ENCODE measurements around the gene DFFB.

DFFB gene

DNA sequence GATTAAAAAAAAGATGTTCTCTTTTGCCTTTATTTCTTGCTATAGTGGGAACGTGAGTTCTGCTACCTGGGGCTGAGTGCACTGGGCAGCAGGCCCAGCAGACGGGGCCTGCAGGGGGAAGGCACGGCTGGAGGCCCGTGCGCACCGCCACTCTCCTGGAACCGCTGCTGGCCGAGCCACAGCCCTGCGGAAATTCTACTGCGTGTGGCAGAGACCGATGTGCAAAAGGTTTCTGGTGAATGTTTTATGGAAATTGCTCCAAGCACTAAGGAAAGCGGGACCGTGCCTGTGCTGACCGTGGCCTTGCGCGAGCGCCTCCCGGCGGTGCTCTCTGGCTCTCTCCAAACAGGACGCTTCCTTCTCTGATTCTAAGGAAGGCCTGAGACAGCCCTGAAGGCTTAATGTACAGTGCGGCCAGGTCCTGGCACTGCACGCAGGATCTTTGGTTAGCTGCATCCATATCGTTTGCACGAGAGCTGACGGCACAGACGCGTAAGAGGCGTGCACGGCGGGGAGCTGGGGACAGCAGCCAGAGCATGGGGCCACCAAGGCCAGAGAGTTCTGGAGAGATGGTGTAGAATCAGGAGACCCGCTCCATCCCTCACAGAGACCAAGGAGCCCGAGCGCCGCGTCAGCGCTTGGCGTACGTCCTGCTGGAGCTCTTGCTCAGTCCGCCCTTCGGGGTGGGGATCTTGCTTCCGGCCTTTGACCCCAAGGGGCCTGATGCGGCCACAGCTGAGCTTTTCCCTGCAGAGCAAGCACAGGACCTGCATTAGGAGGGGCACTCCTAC, 42.3 kb upstream of the DFFB start:
- TF ChIP-seq ZBTB44 (tag by site-specific recombination; IDR thresholded peaks at IDR 0.05) (no peak), ZNF324 (tag by site-specific recombination; IDR thresholded peaks at IDR 0.05) (no peak), PRDM1 (tag by site-specific recombination; IDR thresholded peaks at IDR 0.05) (no peak), GLIS1 (tag by site-specific recombination; IDR thresholded peaks at IDR 0.05) (no peak), ZNF549 (tag by site-specific recombination; IDR thresholded peaks at IDR 0.05) (no peak), KLF16 (tag by site-specific recombination; IDR thresholded peaks at IDR 0.05) (no peak), ZBTB11 (tag by site-specific recombination; conservative IDR thresholded peaks at IDR 0.05; ENCODE audit: low read depth) (no peak), PRDM4 (tag by site-specific recombination; IDR thresholded peaks at IDR 0.05) (no peak), HOXA7 (CRISPR knock-in tag; IDR thresholded peaks at IDR 0.05; ENCODE audit: borderline replicate concordance) (no peak), ZSCAN23 (tag by site-specific recombination; IDR thresholded peaks at IDR 0.05) (no peak), ZNF169 (tag by site-specific recombination; IDR thresholded peaks at IDR 0.05) (no peak), ZNF311 (tag by site-specific recombination; IDR thresholded peaks at IDR 0.05; ENCODE audit: borderline replicate concordance) (no peak), KLF8 (tag by site-specific recombination; IDR thresholded peaks at IDR 0.05) (no peak)
- TF ChIP-seq, protein P1, sequence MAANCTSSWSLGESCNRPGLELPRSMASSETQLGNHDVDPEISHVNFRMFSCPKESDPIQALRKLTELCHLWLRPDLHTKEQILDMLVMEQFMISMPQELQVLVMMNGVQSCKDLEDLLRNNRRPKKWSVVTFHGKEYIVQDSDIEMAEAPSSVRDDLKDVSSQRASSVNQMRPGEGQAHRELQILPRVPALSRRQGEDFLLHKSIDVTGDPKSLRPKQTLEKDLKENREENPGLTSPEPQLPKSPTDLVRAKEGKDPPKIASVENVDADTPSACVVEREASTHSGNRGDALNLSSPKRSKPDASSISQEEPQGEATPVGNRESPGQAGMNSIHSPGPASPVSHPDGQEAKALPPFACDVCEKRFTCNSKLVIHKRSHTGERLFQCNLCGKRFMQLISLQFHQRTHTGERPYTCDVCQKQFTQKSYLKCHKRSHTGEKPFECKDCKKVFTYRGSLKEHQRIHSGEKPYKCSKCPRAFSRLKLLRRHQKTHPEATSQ (tag by site-specific recombination; IDR thresholded peaks at IDR 0.05) = no peak
- TF ChIP-seq, protein P2, sequence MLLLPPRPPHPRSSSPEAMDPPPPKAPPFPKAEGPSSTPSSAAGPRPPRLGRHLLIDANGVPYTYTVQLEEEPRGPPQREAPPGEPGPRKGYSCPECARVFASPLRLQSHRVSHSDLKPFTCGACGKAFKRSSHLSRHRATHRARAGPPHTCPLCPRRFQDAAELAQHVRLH (tag by site-specific recombination; IDR thresholded peaks at IDR 0.05) = no peak
- Histone ChIP-seq H3K9me3 (ENCODE audit: control insufficient read depth, insufficient read depth, low read depth, low read length) (no peaks in the 10 kb centered on the region), H3K36me3 (ENCODE audit: control insufficient read depth in 2 of 2, insufficient read depth in 1 of 2, low read length in 2 of 2) (peaks cover 0 to 55% of the 10 kb centered on the region in 2 experiments; a peak in 1 of 3 replicates), H3K4me1 (ENCODE audit: control insufficient read depth, insufficient read depth, low read length) (no peaks in the 10 kb centered on the region; the same call in 1 of the 2 replicates), H3K4me3 (ENCODE audit: low read depth, low read length) (no peak overlapping the region), H3K27ac (ENCODE audit: extremely low read depth, low read depth, low read length) (no peak overlapping the region)
- ChIA-PET POLR2A (no interaction called here), CTCF (no interaction called here)

All from HEK293 (cell line).